Mesodermal cell (in vitro differentiated cells): Measurements from ENCODE around the gene ADCY9.

Source experiments
- H3K27ac ChIP-seq: 2 replicates; pipeline ENCODE4 v1.7.0; 2013; ENCODE audit warnings: mild to moderate bottlenecking, low read depth, low read length, moderate library complexity; ENCODE audit not compliant: severe bottlenecking
- H3K36me3 ChIP-seq: 2 replicates; pipeline ENCODE4 v1.7.1; 2013; ENCODE audit warnings: mild to moderate bottlenecking, low read length, moderate library complexity; ENCODE audit not compliant: control insufficient read depth, insufficient read depth
- H3K4me1 ChIP-seq: one replicate; pipeline ENCODE4 v1.7.1; 2013; ENCODE audit warnings: mild to moderate bottlenecking, low read length; ENCODE audit not compliant: insufficient read depth, control insufficient read depth, poor library complexity, severe bottlenecking
- H3K4me3 ChIP-seq: 2 replicates; pipeline ENCODE4 v1.7.0; 2013; ENCODE audit warnings: low read length, control low read depth, mild to moderate bottlenecking; ENCODE audit not compliant: insufficient read depth, poor library complexity, severe bottlenecking; ENCODE audit errors: extremely low read depth
- H3K9me3 ChIP-seq: 2 replicates; pipeline ENCODE4 v1.7.1; 2013; ENCODE audit warnings: mild to moderate bottlenecking, low read length, moderate library complexity; ENCODE audit not compliant: control insufficient read depth
- WGBS, 2 experiments: methylation state at CpG; one replicate each; pipeline ENCODE4 v1.1.5; 2013; ENCODE audit warnings: missing lambda C conversion rate in 2 of 2; ENCODE audit not compliant: insufficient coverage in 2 of 2; 5-methylcytosine and 5-hydroxymethylcytosine counted together

ADCY9 gene

DNA sequence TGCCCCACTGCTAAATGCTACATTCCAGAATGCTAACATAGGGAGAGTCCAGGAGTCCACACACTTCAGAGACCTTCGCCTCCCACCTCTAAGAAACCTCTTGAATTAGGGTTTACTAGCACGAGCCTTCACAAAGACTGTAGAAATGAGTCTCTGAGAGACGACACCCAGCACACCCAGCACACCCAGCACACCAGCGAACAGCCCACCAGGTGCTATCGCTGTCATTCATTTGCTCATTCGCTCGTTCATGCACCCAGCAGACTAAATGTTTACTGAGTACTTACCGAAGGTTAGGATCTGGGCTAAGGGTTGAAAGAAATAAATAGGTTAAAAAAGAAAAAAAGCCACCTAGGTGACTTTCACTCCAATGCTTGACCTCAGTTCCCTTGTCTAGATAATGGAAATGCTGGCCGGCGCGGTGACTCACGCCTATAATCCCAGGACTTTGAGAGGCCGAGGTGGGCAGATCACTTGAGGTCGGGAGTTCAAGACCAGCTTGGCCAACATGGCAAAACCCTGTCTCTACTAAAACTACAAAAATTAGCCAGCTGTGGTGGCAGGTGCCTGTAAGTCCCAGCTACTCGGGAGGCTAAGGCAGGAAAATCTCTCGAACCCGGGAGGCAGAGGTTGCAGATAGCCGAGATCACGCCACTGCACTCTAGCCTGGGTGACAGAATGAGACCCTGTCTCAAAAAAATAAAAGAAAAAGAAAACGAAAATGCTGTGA, 100.8 kb downstream of the ADCY9 start:
- Histone ChIP-seq H3K9me3 (no peaks in the 10 kb centered on the region), H3K36me3 (no peaks in the 10 kb centered on the region), H3K27ac (peak overlapping the region; percentile 16), H3K4me1 (peaks cover 36% of the 10 kb centered on the region), H3K4me3 (no peak overlapping the region)
- WGBS, 2 experiments: 92 to 96% methylated on average over 11 to 15 of the region's 20 CpGs

- WGBS, 2 experiments: 91 to 95% methylated on average over 10 to 14 of the region's 15 CpGs
- no peaks in the 10 kb centered on the region for H3K36me3 ChIP-seq
- no peak overlapping the region for H3K27ac ChIP-seq
- no peaks in the 10 kb centered on the region for H3K9me3 ChIP-seq
- H3K4me1 ChIP-seq: peaks cover 32% of the 10 kb centered on the region
- no peak overlapping the region for H3K4me3 ChIP-seq
Observed at GRCh38 chr16:4011940-4012629, 104.2 kb downstream of the ADCY9 start.

DNA sequence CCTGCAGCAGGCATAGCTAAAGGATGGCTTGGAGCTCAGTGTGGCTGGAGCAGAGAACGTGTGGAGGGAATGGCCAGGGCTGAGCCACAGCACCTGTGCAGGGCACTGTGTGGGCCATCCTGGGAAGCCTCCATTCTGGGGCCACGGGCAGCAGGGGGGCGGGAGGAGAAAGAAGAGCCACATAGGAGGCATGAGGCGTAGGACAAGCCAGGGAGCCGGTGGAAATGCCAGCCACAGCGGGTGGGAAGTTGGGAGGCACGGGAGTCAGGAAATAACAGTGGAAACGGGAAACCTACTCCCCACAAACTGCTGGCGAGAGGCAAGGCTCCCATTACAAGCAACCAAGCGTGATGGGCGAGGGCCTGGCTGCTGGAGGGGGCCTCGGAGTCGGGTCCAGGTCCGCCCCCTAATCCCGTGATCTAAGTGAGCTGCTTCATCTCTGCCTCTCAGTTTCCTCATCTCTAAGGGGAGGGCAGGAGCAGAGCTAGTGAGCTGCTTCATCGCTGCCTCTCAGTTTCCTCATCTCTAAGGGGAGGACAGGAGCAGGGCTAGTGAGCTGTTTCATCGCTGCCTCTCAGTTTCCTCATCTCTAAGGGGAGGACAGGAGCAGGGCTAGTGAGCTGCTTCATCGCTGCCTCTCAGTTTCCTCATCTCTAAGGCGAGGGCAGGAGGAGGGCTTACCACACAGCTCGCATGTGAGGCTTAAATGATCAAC, 104.9 kb downstream of the ADCY9 start:
- Histone ChIP-seq H3K27ac (no peak overlapping the region), H3K4me3 (no peak overlapping the region)
- 53 to 57% methylated on average over 11 to 13 of the region's 20 CpGs for WGBS, 2 experiments

GRCh38 chr16:4010225-4011158, 105.8 kb downstream of the ADCY9 start:
- Histone ChIP-seq H3K36me3 (no peaks in the 10 kb centered on the region), H3K4me3 (no peak overlapping the region), H3K27ac (no peak overlapping the region), H3K4me1 (peaks cover 36% of the 10 kb centered on the region), H3K9me3 (no peaks in the 10 kb centered on the region)
- WGBS, 2 experiments: 88% methylated on average over 29 to 31 of the region's 32 CpGs

More for the DNA sequence above, 104.9 kb downstream of the ADCY9 start:
- peaks cover 32% of the 10 kb centered on the region for H3K4me1 ChIP-seq
- H3K36me3 ChIP-seq: no peaks in the 10 kb centered on the region
- H3K9me3 ChIP-seq: no peaks in the 10 kb centered on the region

GRCh38 chr16:4009177-4009576, 107.1 kb downstream of the ADCY9 start:
- no peaks in the 10 kb centered on the region for H3K36me3 ChIP-seq
- WGBS, 2 experiments: 93 to 98% methylated on average over 5 of the region's 6 CpGs
- no peak overlapping the region for H3K4me3 ChIP-seq
- H3K9me3 ChIP-seq: no peaks in the 10 kb centered on the region
- H3K4me1 ChIP-seq: peaks cover 30% of the 10 kb centered on the region
- no peak overlapping the region for H3K27ac ChIP-seq

GRCh38 chr16:4008116-4008515, 108.1 kb downstream of the ADCY9 start:
- Histone ChIP-seq H3K4me1 (peaks cover 26% of the 10 kb centered on the region), H3K36me3 (no peaks in the 10 kb centered on the region), H3K9me3 (no peaks in the 10 kb centered on the region), H3K27ac (no peak overlapping the region), H3K4me3 (no peak overlapping the region)
- 82% methylated on average over 3 to 4 of the region's 5 CpGs for WGBS, 2 experiments

DNA sequence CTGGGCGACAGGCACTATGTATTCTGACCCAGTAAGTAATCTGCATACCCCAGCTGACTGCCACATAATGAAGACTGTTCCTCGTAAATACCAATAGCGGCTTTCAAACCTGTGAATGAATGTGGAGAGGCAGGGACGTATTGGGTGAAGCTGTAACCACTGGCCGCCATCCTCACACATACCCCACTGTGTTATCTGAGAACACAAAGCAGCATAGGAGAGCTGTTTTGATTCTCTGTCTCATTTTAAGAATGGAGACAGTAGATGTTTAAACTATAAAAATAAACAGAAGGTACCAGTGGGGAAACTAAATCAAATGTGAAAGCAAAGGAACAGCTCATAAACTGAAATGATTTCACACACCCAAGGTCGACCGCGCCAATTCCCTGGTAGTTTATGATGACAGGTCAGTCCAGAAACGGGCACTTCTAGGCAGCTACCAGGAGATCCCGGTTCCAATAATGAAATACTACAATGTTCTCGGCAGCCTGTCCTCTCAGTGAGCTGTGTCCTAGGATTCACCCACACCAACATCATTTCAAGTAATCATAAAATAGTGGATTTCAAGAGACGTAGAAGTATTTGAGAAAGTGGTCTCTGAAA, 109.7 kb downstream of the ADCY9 start:
- no peaks in the 10 kb centered on the region for H3K9me3 ChIP-seq
- no peaks in the 10 kb centered on the region for H3K36me3 ChIP-seq
- H3K4me1 ChIP-seq: peaks cover 15% of the 10 kb centered on the region
- WGBS, 2 experiments: 96 to 97% methylated on average over 4 to 5 of the region's 12 CpGs
- H3K4me3 ChIP-seq: no peak overlapping the region
- no peak overlapping the region for H3K27ac ChIP-seq

GRCh38 chr16:4005731-4006130, 110.5 kb downstream of the ADCY9 start:
- no peak overlapping the region for H3K4me3 ChIP-seq
- no peak overlapping the region for H3K27ac ChIP-seq
- H3K9me3 ChIP-seq: no peaks in the 10 kb centered on the region
- peaks cover 8% of the 10 kb centered on the region for H3K4me1 ChIP-seq
- H3K36me3 ChIP-seq: no peaks in the 10 kb centered on the region
- 93 to 95% methylated on average over 10 to 13 of the region's 13 CpGs for WGBS, 2 experiments

GRCh38 chr16:4005281-4005680, 111.0 kb downstream of the ADCY9 start:
- H3K9me3 ChIP-seq: no peaks in the 10 kb centered on the region
- no peak overlapping the region for H3K4me3 ChIP-seq
- 78 to 92% methylated on average over 5 of the region's 9 CpGs for WGBS, 2 experiments
- no peak overlapping the region for H3K27ac ChIP-seq
- peaks cover 5% of the 10 kb centered on the region for H3K4me1 ChIP-seq
- no peaks in the 10 kb centered on the region for H3K36me3 ChIP-seq

- 93 to 100% methylated on average over 2 to 6 of the region's 7 CpGs for WGBS, 2 experiments
- Histone ChIP-seq H3K27ac (no peak overlapping the region), H3K4me3 (no peak overlapping the region), H3K36me3 (no peaks in the 10 kb centered on the region), H3K9me3 (no peaks in the 10 kb centered on the region), H3K4me1 (peaks cover 13% of the 10 kb centered on the region)
Observed at GRCh38 chr16:4004206-4004605, 112.0 kb downstream of the ADCY9 start.
